ENCODE measurements around the gene CD4.
A peak's percentile ranks its signal among the peaks of the same experiment; 100 is the strongest.
"Not testable (repeated sequence)": the region's sequence is repeated elsewhere in the genome, so short reads cannot be mapped to it uniquely, and the experiment has no call there.

The CD4 gene

GRCh38 chr12:6851153-6851920 lies 62.0 kb downstream of the CD4 start, which contains the start of gene CDCA3:
CDCA3 (minus strand) TSS chr12:6851286; CDS start chr12:6850952, 334 bp downstream.
- DNase-seq = peak; percentile 98

GRCh38 chr12:6851921-6852650 lies 62.8 kb downstream of the CD4 start, which contains the start of gene USP5:
USP5 (plus strand) TSS chr12:6852150; CDS start chr12:6852180, 30 bp downstream.
- DNase-seq = peak; percentile 98

GRCh38 chr12:6852651-6853354 lies 63.5 kb downstream of the CD4 start:
- DNase-seq = peak; percentile 40

GRCh38 chr12:6853626-6854025 lies 64.3 kb downstream of the CD4 start:
- DNase-seq = no peak

GRCh38 chr12:6854036-6854435 lies 64.7 kb downstream of the CD4 start:
- no peak for DNase-seq

GRCh38 chr12:6855322-6855721 lies 66.0 kb downstream of the CD4 start:
- no peak for DNase-seq

- no peak for DNase-seq
Observed at GRCh38 chr12:6858799-6859198, 69.5 kb downstream of the CD4 start.

- no peak for DNase-seq
Observed at GRCh38 chr12:6860116-6860515, 70.8 kb downstream of the CD4 start.

GRCh38 chr12:6860942-6861341 lies 71.6 kb downstream of the CD4 start:
- no peak for DNase-seq

- no peak for DNase-seq
Observed at GRCh38 chr12:6861391-6861790, 72.1 kb downstream of the CD4 start.

GRCh38 chr12:6863033-6863432 lies 73.7 kb downstream of the CD4 start:
- no peak for DNase-seq

- DNase-seq = no peak
Observed at GRCh38 chr12:6863586-6864321, 74.4 kb downstream of the CD4 start.

- DNase-seq = not testable (repeated sequence)
Observed at GRCh38 chr12:6865307-6865706, 76.0 kb downstream of the CD4 start.

GRCh38 chr12:6866163-6866919 lies 77.0 kb downstream of the CD4 start:
- DNase-seq = no peak

GRCh38 chr12:6866920-6867412 lies 77.6 kb downstream of the CD4 start:
- DNase-seq = no peak

- DNase-seq = peak; percentile 48
Observed at GRCh38 chr12:6867413-6868210, 78.3 kb downstream of the CD4 start, which contains the start of gene TPI1. TPI1 (plus strand) TSS chr12:6867531; CDS start chr12:6867567, 36 bp downstream.

GRCh38 chr12:6868211-6869048 lies 79.1 kb downstream of the CD4 start:
- DNase-seq = peak; percentile 25

- peak; percentile 57 for DNase-seq
Observed at GRCh38 chr12:6869049-6870021, 80.0 kb downstream of the CD4 start.

GRCh38 chr12:6870304-6870703 lies 81.0 kb downstream of the CD4 start:
- DNase-seq = not testable (repeated sequence)
